K562 (cell line): ENCODE data around the gene METTL25. TPM values are rescaled to one million over a fixed set of nuclear protein-coding genes. Genes with fewer than 3 reads are reported as not detected.

Experiments used
- ATAC-seq: fragments of 200-7000 bp; cut with Tn5 transposase; 3 replicates; pipeline ENCODE4 v1.9.1; 2020; ENCODE audit warnings: moderate library complexity
- BruUV-seq: library from RNA; stranded (reverse); fragments of 400-500 nt; replicated peaks from 2 replicates; lab custom pipeline; 2021; lab: Mats Ljungman, UMichigan
- CTCF ChIA-PET: fragments of 300-600 bp; formaldehyde crosslinking; extraction: SDS; loops from one replicate; lab custom pipeline; 2021; ENCODE audit warnings: low intra/inter-chr PET ratio; lab: Yijun Ruan, JAX
- POLR2A ChIA-PET: fragments of 300-600, 350-650 bp; sonication (Branson Sonifier 250); formaldehyde crosslinking; extraction: SDS; loops from one replicate; lab custom pipeline; 2021; ENCODE audit warnings: antibody characterized with exemption, inconsistent platforms; lab: Yijun Ruan, JAX
- DNase-seq, 4 experiments: peaks; one replicate each; pipeline versions ENCODE4 v3.0.0 to v3.0.0-alpha.2; 2011 to 2018; ENCODE audit warnings: low spot score in 3 of 4, mixed read lengths in 3 of 4; ENCODE audit errors: extremely low read depth in 1 of 4
- FAIRE-seq: peaks from 2 replicates; lab custom pipeline; 2011; peaks lifted over from hg19 to GRCh38; lab: Jason Lieb, UNC
- H2AFZ ChIP-seq: 2 replicates; pipeline ENCODE4 v1.6.0; 2011; ENCODE audit warnings: low read depth, low read length, control low read depth, inconsistent platforms
- H3K27ac ChIP-seq: fragments of 200-600 bp; 3 replicates; pipeline ENCODE4 v1.8.0; 2011; ENCODE audit warnings: low read depth, mild to moderate bottlenecking, control low read depth, inconsistent platforms, low read length, moderate library complexity, mixed read lengths; ENCODE audit errors: extremely low read depth
- H3K27me3 ChIP-seq, 2 experiments: fragments of 300-600 bp in 1 of 2; 2 replicates in 1 of 2; 3 replicates in 1 of 2; pipeline versions ENCODE4 v1.6.0 to v1.8.0; 2011; ENCODE audit warnings: inconsistent platforms in 2 of 2, low read length in 2 of 2, mild to moderate bottlenecking in 1 of 2, mixed read lengths in 1 of 2, moderate library complexity in 1 of 2; ENCODE audit not compliant: control insufficient read depth in 2 of 2, insufficient read depth in 2 of 2
- H3K36me3 ChIP-seq: fragments of 300-600 bp; 3 replicates; pipeline ENCODE4 v1.8.0; 2011; ENCODE audit warnings: mild to moderate bottlenecking, low read length, inconsistent platforms; ENCODE audit not compliant: control insufficient read depth, insufficient read depth
- H3K4me1 ChIP-seq, 2 experiments: fragments of 200-600 bp in 1 of 2; replicated peaks in 1 of 2; 2 replicates in 1 of 2; 3 replicates in 1 of 2; pipeline versions ENCODE4 v1.5.1 to v1.8.0; 2011; ENCODE audit warnings: inconsistent platforms in 2 of 2, low read length in 2 of 2, mild to moderate bottlenecking in 1 of 2, mixed read lengths in 1 of 2, moderate library complexity in 1 of 2; ENCODE audit not compliant: control insufficient read depth in 2 of 2, insufficient read depth in 2 of 2
- H3K4me2 ChIP-seq: 2 replicates; pipeline ENCODE4 v1.6.1; 2011; ENCODE audit warnings: low read length, control low read depth, inconsistent platforms, mixed read lengths; ENCODE audit not compliant: insufficient read depth
- H3K4me3 ChIP-seq: fragments of 200-600 bp; sonication (generic), shearing (Covaris generic); 2 replicates; pipeline ENCODE4 v1.5.1; 2016; ENCODE audit warnings: control low read depth, inconsistent platforms
- H3K79me2 ChIP-seq: fragments of 200-600 bp; 3 replicates; pipeline ENCODE4 v1.8.0; 2011; ENCODE audit warnings: low read length, inconsistent platforms; ENCODE audit not compliant: control insufficient read depth, insufficient read depth
- H3K9ac ChIP-seq, 2 experiments: 2 replicates each; pipeline versions ENCODE4 v1.6.0 to v1.6.1; 2011; ENCODE audit warnings: low read depth in 2 of 2, low read length in 2 of 2, control low read depth in 1 of 2, inconsistent platforms in 1 of 2, mild to moderate bottlenecking in 1 of 2, mixed read lengths in 1 of 2; ENCODE audit not compliant: insufficient read depth in 1 of 2
- H3K9me1 ChIP-seq: one replicate; pipeline ENCODE4 v1.6.0; 2011; ENCODE audit warnings: inconsistent platforms, mild to moderate bottlenecking, low read length, moderate library complexity; ENCODE audit not compliant: control insufficient read depth, insufficient read depth
- H3K9me3 ChIP-seq: replicated peaks from 2 replicates; pipeline ENCODE4 v1.5.1; 2011; ENCODE audit warnings: low read depth, low read length, inconsistent platforms; ENCODE audit not compliant: control insufficient read depth, insufficient read depth
- H4K20me1 ChIP-seq: replicated peaks from 2 replicates; pipeline ENCODE4 v1.6.1; 2011; ENCODE audit warnings: low read length, inconsistent platforms, mixed read lengths; ENCODE audit not compliant: control insufficient read depth, insufficient read depth
- ARID3A ChIP-seq: IDR thresholded peaks from 2 replicates; pipeline ENCODE4 v1.6.1; 2012; ENCODE audit warnings: low read depth, low read length, improper control_type of control experiment, borderline replicate concordance
- CXXC5 ChIP-seq: fragments of 250-450 bp; sonication (Bioruptor Pico); IDR thresholded peaks from 2 replicates; pipeline ENCODE4 v1.8.0; 2022; ENCODE audit warnings: inconsistent platforms, mild to moderate bottlenecking, moderate library complexity
- E2F1 ChIP-seq: sonication (generic); formaldehyde crosslinking; IDR thresholded peaks from 2 replicates; pipeline ENCODE4 v1.8.1; 2023; ENCODE audit warnings: mild to moderate bottlenecking, missing genetic modification reagents, moderate library complexity
- ETV1 ChIP-seq: fragments of 450-650 bp; conservative IDR thresholded peaks from 2 replicates; pipeline ENCODE4 v1.6.1; 2016; ENCODE audit warnings: missing genetic modification characterization, control low read depth, low read depth, missing compliant biosample characterization
- IRF1 ChIP-seq: sonication (generic); formaldehyde crosslinking; IDR thresholded peaks from 2 replicates; pipeline ENCODE4 v1.8.0; 2022; ENCODE audit warnings: missing genetic modification reagents, mild to moderate bottlenecking, borderline replicate concordance
- MBD2 ChIP-seq: sonication (generic); IDR thresholded peaks from 2 replicates; pipeline ENCODE4 v1.6.1; 2016; ENCODE audit warnings: low read depth, borderline replicate concordance
- NFE2 ChIP-seq: IDR thresholded peaks from 2 replicates; pipeline ENCODE4 v1.6.1; 2014; ENCODE audit warnings: antibody characterized with exemption, low read depth
- SIRT6 ChIP-seq: IDR thresholded peaks from one replicate; pipeline ENCODE4 v1.6.1; 2012; ENCODE audit warnings: low read depth, mild to moderate bottlenecking, control low read depth, inconsistent platforms, low read length, moderate library complexity
- SRF ChIP-seq, 2 experiments: fragments of 250-450, 450-650 bp in 1 of 2; sonication (Bioruptor Pico) in 1 of 2; sonication (generic) in 1 of 2; formaldehyde crosslinking; IDR thresholded peaks; 2 replicates each; pipeline versions ENCODE4 v1.5.0 to v1.5.1; 2020 to 2022; ENCODE audit warnings: mild to moderate bottlenecking in 1 of 2, missing genetic modification reagents in 1 of 2
- SRSF7 ChIP-seq: fragments of 200-400 bp; formaldehyde crosslinking; optimal IDR thresholded peaks from 2 replicates; pipeline ENCODE3; 2017; ENCODE audit warnings: mild to moderate bottlenecking, low read depth, low read length
- TRIM24 ChIP-seq, 2 experiments: fragments of 450-650 bp; IDR thresholded peaks; 2 replicates each; pipeline ENCODE4 v1.6.1; 2016
- USF1 ChIP-seq: sonication (generic); formaldehyde crosslinking; IDR thresholded peaks from 2 replicates; pipeline ENCODE4 v1.9.0; 2022; ENCODE audit warnings: mild to moderate bottlenecking, missing genetic modification reagents
- XRCC5 ChIP-seq: fragments of 200-400 bp; formaldehyde crosslinking; IDR thresholded peaks from 2 replicates; pipeline ENCODE4 v1.6.1; 2017; ENCODE audit warnings: low read depth, mild to moderate bottlenecking, low read length
- ZBTB34 ChIP-seq: fragments of 250-450 bp; sonication (Bioruptor Pico); IDR thresholded peaks from 2 replicates; pipeline ENCODE4 v1.8.0; 2021; ENCODE audit warnings: mild to moderate bottlenecking, moderate library complexity
- ZNF347 ChIP-seq: fragments of 450-650 bp; formaldehyde crosslinking; IDR thresholded peaks from 2 replicates; pipeline ENCODE4 v1.4.0; 2020; ENCODE audit warnings: low read depth, mild to moderate bottlenecking, moderate library complexity
- ZNF41 ChIP-seq: fragments of 250-450 bp; sonication (Bioruptor Pico); conservative IDR thresholded peaks from 2 replicates; pipeline ENCODE4 v1.4.0; 2020; ENCODE audit warnings: mild to moderate bottlenecking
- ZNF77 ChIP-seq: fragments of 250-450 bp; sonication (Bioruptor Pico); IDR thresholded peaks from 2 replicates; pipeline ENCODE4 v1.5.0; 2020
- WGBS: fragments of 100-300 bp; shearing (Covaris generic); methylation state at CpG from one replicate; pipeline ENCODE4 v1.1.6; 2016; ENCODE audit warnings: low coverage, mixed read lengths; ENCODE audit not compliant: insufficient coverage; ENCODE audit errors: missing lambda C conversion rate; 5-methylcytosine and 5-hydroxymethylcytosine counted together
- in situ Hi-C: fragments of 300-500 bp; cut with MboI; formaldehyde crosslinking; loops from 4 replicates; pipeline ENCODE4 v1.15.0; 2018; ENCODE audit warnings: inconsistent platforms, mixed read lengths
- intact Hi-C: fragments of 100-400 bp; cut with micrococcal nuclease; formaldehyde crosslinking; loops from 2 replicates; pipeline ENCODE4 v1.14.2; 2022
- polyA plus RNA-seq, 8 experiments: library from polyadenylated mRNA; depleted of rRNA in 4 of 8; stranded (reverse) in 5 of 8; unstranded in 3 of 8; fragments of >200 nt; fragmentation: Nextera tagmentation in 2 of 8; fragmentation: Illumina TruSeq in 1 of 8; extraction: Ambion mirVana in 2 of 8; extraction: Trizol in 1 of 8; gene quantifications; 2 replicates each; pipeline versions ENCODE4 v1.2.1 to v1.2.3, GENCODE V29; 2011 to 2014; ENCODE audit warnings: inconsistent platforms in 1 of 8, missing spikeins in 1 of 8
- total RNA-seq, 7 experiments: library from RNA; depleted of rRNA in 6 of 7; stranded (reverse); fragments of >200 nt in 6 of 7; fragmentation: Illumina TruSeq in 2 of 7; extraction: Trizol in 2 of 7; gene quantifications; 2 replicates each; pipeline versions ENCODE4 v1.2.1 to v1.2.3, GENCODE V29; 2011 to 2021; ENCODE audit warnings: low replicate concordance in 1 of 7

Gene METTL25
- total and polyA plus RNA-seq, 9 of the 15 experiments (the other 6 are each of a cell fraction or from before 2014, with no cell fraction given) = 0.50 to 2.4 (median 1.9) TPM

GRCh38 chr12:82505150-82505549 is 146.8 kb downstream of the METTL25 start:
- Histone ChIP-seq H3K27me3 (no peaks in the 10 kb centered on the region), H3K4me3 (no peak overlapping the region), H3K9me1 (no peaks in the 10 kb centered on the region), H3K36me3 (no peaks in the 10 kb centered on the region), H4K20me1 (no peaks in the 10 kb centered on the region), H3K4me1 (no peaks in the 10 kb centered on the region), H3K4me2 (no peak overlapping the region), H2AFZ (no peak overlapping the region), H3K9me3 (no peaks in the 10 kb centered on the region; the same call in 1 of the 2 replicates), H3K9ac (no peak overlapping the region), H3K79me2 (no peaks in the 10 kb centered on the region), H3K27ac (no peak overlapping the region)
- BruUV-seq = no TSS peak
- intact Hi-C loops (no loop called here), in situ Hi-C loops (no loop called here)
- DNase-seq (no peak), ATAC-seq (no peak), FAIRE-seq (no peak)
- TF ChIP-seq NFE2 (no peak), ZNF347 (no peak), ETV1 (tag) (no peak), ZBTB34 (no peak), XRCC5 (no peak), SIRT6 (no peak), IRF1 (CRISPR knock-in tag) (no peak), CXXC5 (CRISPR knock-in tag) (no peak), E2F1 (CRISPR knock-in tag) (no peak), ARID3A (no peak), MBD2 (no peak), ZNF77 (no peak), SRF (CRISPR knock-in tag; IDR thresholded peaks at IDR 0.05) (no peak), TRIM24 (IDR thresholded peaks at IDR 0.05) (no peak), SRSF7 (no peak), ZNF41 (CRISPR knock-in tag) (no peak), USF1 (CRISPR knock-in tag) (no peak)
- ChIA-PET CTCF (no interaction called here), POLR2A (no interaction called here)
- WGBS = 3% methylated on average over 3 of the region's 3 CpGs
